ENCODE measurements around the gene SMOC1.

SMOC1 gene

GRCh38 chr14:69852531-69853321 is 26.5 kb upstream of the SMOC1 start:
- DNase-seq (ENCODE audit: insufficient read length, low spot score) (no peak), FAIRE-seq (no peak)
- TF ChIP-seq CTCF (IDR thresholded peaks at IDR 0.05; ENCODE audit: insufficient read depth, missing control alignments) = no peak

GRCh38 chr14:69853774-69854173 is 25.4 kb upstream of the SMOC1 start:
- TF ChIP-seq CTCF (IDR thresholded peaks at IDR 0.05; ENCODE audit: insufficient read depth, missing control alignments) = no peak
- DNase-seq (ENCODE audit: insufficient read length, low spot score) = no peak
- no peak for FAIRE-seq

GRCh38 chr14:69854598-69854997 is 24.6 kb upstream of the SMOC1 start:
- no peak for TF ChIP-seq CTCF (IDR thresholded peaks at IDR 0.05; ENCODE audit: insufficient read depth, missing control alignments)
- FAIRE-seq (no peak), DNase-seq (ENCODE audit: insufficient read length, low spot score) (no peak)

GRCh38 chr14:69855180-69855832 is 23.9 kb upstream of the SMOC1 start:
- no peak for TF ChIP-seq CTCF (IDR thresholded peaks at IDR 0.05; ENCODE audit: insufficient read depth, missing control alignments)
- no peak for FAIRE-seq
- no peak for DNase-seq (ENCODE audit: insufficient read length, low spot score)

GRCh38 chr14:69858801-69859200 is 20.4 kb upstream of the SMOC1 start:
- no peak for TF ChIP-seq CTCF (IDR thresholded peaks at IDR 0.05; ENCODE audit: insufficient read depth, missing control alignments)
- FAIRE-seq (no peak), DNase-seq (ENCODE audit: insufficient read length, low spot score) (no peak)

- FAIRE-seq (no peak), DNase-seq (ENCODE audit: insufficient read length, low spot score) (no peak)
- TF ChIP-seq CTCF (IDR thresholded peaks at IDR 0.05; ENCODE audit: insufficient read depth, missing control alignments) = no peak
Measured at GRCh38 chr14:69859591-69859990, 19.6 kb upstream of the SMOC1 start.

- TF ChIP-seq CTCF (IDR thresholded peaks at IDR 0.05; ENCODE audit: insufficient read depth, missing control alignments) = no peak
- no peak for DNase-seq (ENCODE audit: insufficient read length, low spot score)
- no peak for FAIRE-seq
Measured at GRCh38 chr14:69860221-69860620, 19.0 kb upstream of the SMOC1 start.

Measured in D721Med (cell line).